Liver (tissue), 9 donors: ENCODE results near the gene PRMT2. TPM values are rescaled to one million over a fixed set of nuclear protein-coding genes. Genes with fewer than 3 reads are reported as not detected.

Source experiments
- DNase-seq: peaks from one replicate; pipeline ENCODE4 v3.0.0-alpha.2; 2017; ENCODE audit warnings: low spot score
- H3K27ac ChIP-seq, 2 donors: one replicate each; pipeline ENCODE4 v1.7.0; 2013; ENCODE audit warnings: inconsistent platforms in 2 of 2, low read length in 2 of 2, control low read depth in 1 of 2, low read depth in 1 of 2, mild to moderate bottlenecking in 1 of 2
- H3K27me3 ChIP-seq, 4 donors: one replicate each; pipeline versions ENCODE4 v1.6.1 to v1.7.0; 2013; ENCODE audit warnings: low read length in 3 of 4, inconsistent platforms in 1 of 4, mild to moderate bottlenecking in 1 of 4, moderate library complexity in 1 of 4; ENCODE audit not compliant: control insufficient read depth in 4 of 4, insufficient read depth in 4 of 4
- H3K36me3 ChIP-seq, 4 donors: one replicate each; pipeline versions ENCODE4 v1.6.1 to v1.7.0; 2013; ENCODE audit warnings: low read length in 3 of 4, mild to moderate bottlenecking in 3 of 4, low read depth in 1 of 4, moderate library complexity in 1 of 4; ENCODE audit not compliant: control insufficient read depth in 4 of 4, insufficient read depth in 3 of 4
- H3K4me1 ChIP-seq, 4 donors: one replicate each; pipeline versions ENCODE4 v1.6.1 to v1.7.0; 2013; ENCODE audit warnings: low read length in 3 of 4, mild to moderate bottlenecking in 3 of 4, moderate library complexity in 1 of 4; ENCODE audit not compliant: control insufficient read depth in 4 of 4, insufficient read depth in 4 of 4
- H3K4me3 ChIP-seq, 3 donors: one replicate each; pipeline versions ENCODE4 v1.6.1 to v1.7.0; 2013; ENCODE audit warnings: low read length in 3 of 3, control low read depth in 1 of 3, low read depth in 1 of 3, mild to moderate bottlenecking in 1 of 3
- H3K9ac ChIP-seq, 2 donors: one replicate each; pipeline ENCODE4 v1.7.0; 2013; ENCODE audit warnings: low read length in 2 of 2, mild to moderate bottlenecking in 2 of 2, moderate library complexity in 2 of 2, control low read depth in 1 of 2, low read depth in 1 of 2
- H3K9me3 ChIP-seq, 4 donors: one replicate each; pipeline versions ENCODE4 v1.6.1 to v1.7.0; 2013; ENCODE audit warnings: low read length in 3 of 4; ENCODE audit not compliant: control insufficient read depth in 4 of 4
- ATF3 ChIP-seq: IDR thresholded peaks from 2 replicates; pipeline ENCODE4 v1.6.1; 2016; ENCODE audit warnings: antibody characterized with exemption
- CTCF ChIP-seq: fragments of 150-350 bp; IDR thresholded peaks from 2 replicates; pipeline ENCODE4 v1.5.1; 2017; ENCODE audit warnings: improper control_type of control experiment, low read depth, low read length; ENCODE audit not compliant: missing input control
- EGR1 ChIP-seq, 2 donors: IDR thresholded peaks; 2 replicates each; pipeline ENCODE4 v1.6.1; 2016 to 2018; ENCODE audit warnings: antibody characterized with exemption in 2 of 2, low read depth in 2 of 2
- FOXA1 ChIP-seq: IDR thresholded peaks from 2 replicates; pipeline ENCODE4 v1.6.1; 2016; ENCODE audit warnings: antibody characterized with exemption
- FOXA2 ChIP-seq: IDR thresholded peaks from 2 replicates; pipeline ENCODE4 v1.6.1; 2016; ENCODE audit warnings: antibody characterized with exemption
- GABPA ChIP-seq, 2 donors: IDR thresholded peaks in 1 of 2; conservative IDR thresholded peaks in 1 of 2; 2 replicates each; pipeline ENCODE4 v1.6.1; 2016; ENCODE audit warnings: antibody characterized with exemption in 2 of 2, mild to moderate bottlenecking in 1 of 2, moderate library complexity in 1 of 2
- HNF4A ChIP-seq, 2 donors: conservative IDR thresholded peaks; 2 replicates each; pipeline ENCODE4 v1.6.1; 2016; ENCODE audit warnings: antibody characterized with exemption in 2 of 2, mild to moderate bottlenecking in 2 of 2
- HNF4G ChIP-seq: IDR thresholded peaks from 2 replicates; pipeline ENCODE4 v1.6.1; 2016; ENCODE audit warnings: antibody characterized with exemption
- JUND ChIP-seq, 2 donors: IDR thresholded peaks; 2 replicates each; pipeline ENCODE4 v1.6.1; 2016; ENCODE audit warnings: antibody characterized with exemption in 2 of 2
- MAX ChIP-seq: IDR thresholded peaks from 2 replicates; pipeline ENCODE4 v1.6.1; 2016; ENCODE audit warnings: antibody characterized with exemption
- NR2F2 ChIP-seq: IDR thresholded peaks from 2 replicates; pipeline ENCODE4 v1.6.1; 2016; ENCODE audit warnings: antibody characterized with exemption
- RAD21 ChIP-seq, 2 donors: IDR thresholded peaks; 2 replicates each; pipeline ENCODE4 v1.6.1; 2016; ENCODE audit warnings: antibody characterized with exemption in 2 of 2, mild to moderate bottlenecking in 2 of 2
- REST ChIP-seq: IDR thresholded peaks from 2 replicates; pipeline ENCODE4 v1.6.1; 2016; ENCODE audit warnings: antibody characterized with exemption, mild to moderate bottlenecking
- RXRA ChIP-seq, 2 donors: IDR thresholded peaks; 2 replicates each; pipeline ENCODE4 v1.6.1; 2017 to 2018; ENCODE audit warnings: antibody characterized with exemption in 2 of 2, mild to moderate bottlenecking in 1 of 2
- SP1 ChIP-seq: IDR thresholded peaks from 2 replicates; pipeline ENCODE4 v1.6.1; 2018; ENCODE audit warnings: antibody characterized with exemption, mild to moderate bottlenecking
- TAF1 ChIP-seq: conservative IDR thresholded peaks from 2 replicates; pipeline ENCODE4 v1.6.1; 2016; ENCODE audit warnings: antibody characterized with exemption, mild to moderate bottlenecking
- YY1 ChIP-seq: IDR thresholded peaks from 2 replicates; pipeline ENCODE4 v1.6.1; 2016; ENCODE audit warnings: antibody characterized with exemption, mild to moderate bottlenecking
- ZBTB33 ChIP-seq: IDR thresholded peaks from 2 replicates; pipeline ENCODE4 v1.6.1; 2016; ENCODE audit warnings: antibody characterized with exemption
- WGBS: extraction: QIAGEN DNeasy Blood & Tissue Kit; methylation state at CpG from one replicate; pipeline ENCODE4 v1.1.7; 2013; 5-methylcytosine and 5-hydroxymethylcytosine counted together
- polyA plus RNA-seq, 2 donors: library from polyadenylated mRNA; stranded (reverse) in 1 of 2; unstranded in 1 of 2; fragments of 200-250 nt in 1 of 2; fragments of >200 nt in 1 of 2; fragmentation: Nextera tagmentation in 1 of 2; extraction: Ambion mirVana in 1 of 2; gene quantifications; one replicate each; pipeline versions ENCODE4 v1.2.1 to v1.2.3, GENCODE V29; 2013 to 2015
- total RNA-seq, 2 donors: library from RNA; depleted of rRNA; stranded (reverse); fragments of >200 nt; gene quantifications; one replicate each; pipeline ENCODE4 v1.2.3, GENCODE V29; 2014
- donor health status: healthy.
- donor health status: healthy.
- donor health status: healthy.
- donor health status: healthy.
- donor health status: healthy.

The PRMT2 gene
- total and polyA plus RNA-seq, 4 donors = 17.9 to 29.2 (median 23.2) TPM

GRCh38 chr21:46603228-46603627, 32.2 kb upstream of the PRMT2 start (continued):
- TF ChIP-seq ZBTB33 = no peak

GRCh38 chr21:46604329-46604974, 31.0 kb upstream of the PRMT2 start:
- no peak overlapping the region for H3K4me3 ChIP-seq
- no peaks in the 10 kb centered on the region for H3K36me3 ChIP-seq
- H3K9me3 ChIP-seq = no peaks in the 10 kb centered on the region
- WGBS = 58% methylated on average over 9 of the region's 9 CpGs
- H3K27ac ChIP-seq = no peak overlapping the region
- DNase-seq = no peak
- H3K4me1 ChIP-seq = no peaks in the 10 kb centered on the region
- TF ChIP-seq SP1 (no peak), RAD21 (IDR thresholded peaks at IDR 0.05) (no peak), JUND (IDR thresholded peaks at IDR 0.05) (no peak), HNF4A (conservative IDR thresholded peaks at IDR 0.05) (no peak), EGR1 (IDR thresholded peaks at IDR 0.05; ENCODE audit: low read depth in 2 of 2) (no peak), MAX (no peak), TAF1 (no peak), GABPA (IDR thresholded peaks at IDR 0.05 in 1 of 2, conservative IDR thresholded peaks at IDR 0.05 in 1 of 2) (no peak), ZBTB33 (no peak), HNF4G (no peak), RXRA (IDR thresholded peaks at IDR 0.05) (no peak), CTCF (no peak), FOXA1 (no peak), NR2F2 (no peak), FOXA2 (no peak), REST (no peak), YY1 (no peak), ATF3 (no peak)
- peaks cover 0 to 3% (median 0%) of the 10 kb centered on the region in 4 donors for H3K27me3 ChIP-seq
- no peak overlapping the region for H3K9ac ChIP-seq
